Naive thymus-derived CD8-positive, alpha-beta T cell (primary cell): ENCODE results near the gene FOCAD. TPM values are rescaled to one million over a fixed set of nuclear protein-coding genes. Genes with fewer than 3 reads are reported as not detected.

Experiments used
- ATAC-seq, 2 donors: fragments of 150-1000 bp; cut with Tn5 transposase in 1 of 2; sonication (Bioruptor Pico), chemical (Tn5 transposase) in 1 of 2; 1 replicate in 1 of 2; 2 replicates in 1 of 2; pipeline ENCODE4 v1.10.0; 2021; ENCODE audit warnings: mild to moderate bottlenecking in 2 of 2, moderate library complexity in 2 of 2
- POLR2A ChIA-PET: fragments of 350-600 bp; sonication (Branson Sonifier 250); formaldehyde crosslinking; loops from one replicate; lab custom pipeline; 2021; ENCODE audit warnings: antibody characterized with exemption; lab: Charles Lee
- DNase-seq, 10 donors: peaks; one replicate each; pipeline versions ENCODE4 v3.0.0 to v3.0.0-alpha.2; 2020 to 2022
- H3K27ac Mint-ChIP-seq, 10 donors: one replicate each; pipeline ENCODE4 v1.8.0; 2020 to 2022; ENCODE audit warnings: mild to moderate bottlenecking in 10 of 10, mixed read lengths in 10 of 10, moderate library complexity in 4 of 10, inconsistent platforms in 1 of 10
- H3K27me3 Mint-ChIP-seq, 5 donors: one replicate each; pipeline ENCODE4 v1.8.0; 2021 to 2022; ENCODE audit warnings: mixed read lengths in 5 of 5
- H3K36me3 Mint-ChIP-seq, 3 donors: one replicate each; pipeline ENCODE4 v1.8.0; 2020 to 2022; ENCODE audit warnings: mixed read lengths in 3 of 3, mild to moderate bottlenecking in 2 of 3, inconsistent platforms in 1 of 3
- H3K4me1 Mint-ChIP-seq, 4 donors: one replicate each; pipeline ENCODE4 v1.8.0; 2021 to 2022; ENCODE audit warnings: mixed read lengths in 4 of 4
- H3K4me3 Mint-ChIP-seq, 10 donors: one replicate each; pipeline ENCODE4 v1.8.0; 2020 to 2022; ENCODE audit warnings: mild to moderate bottlenecking in 10 of 10, mixed read lengths in 10 of 10, moderate library complexity in 6 of 10, inconsistent platforms in 1 of 10
- H3K9me3 Mint-ChIP-seq, 9 donors: one replicate each; pipeline ENCODE4 v1.8.0; 2020 to 2022; ENCODE audit warnings: mixed read lengths in 9 of 9, mild to moderate bottlenecking in 3 of 9, inconsistent platforms in 1 of 9, moderate library complexity in 1 of 9
- microRNA-seq: library from miRNA; unstranded; fragments of <30 nt; microRNA quantifications from one replicate; pipeline ENCODE4 v1.2.0, GENCODE V29; 2022; ENCODE audit warnings: borderline microRNAs expressed
- polyA plus RNA-seq, 3 donors: library from polyadenylated mRNA; unstranded; fragments of 300-500 nt; fragmentation: Illumina TruSeq; gene quantifications; one replicate each; pipeline ENCODE4 v1.2.3, GENCODE V29; 2021
- total RNA-seq, 8 experiments: library from RNA in 2 of 8; stranded (reverse) in 2 of 8; gene quantifications; one replicate each; pipeline ENCODE4 v1.2.3 and lab custom pipeline; 2021 to 2026

Gene FOCAD
- total and polyA plus RNA-seq, 5 experiments from 2014 or later, result 12.5 to 16.1 (median 15.3) TPM

GRCh38 chr9:21028466-21028865, 344.4 kb downstream of the FOCAD start:
- H3K9me3 Mint-ChIP-seq, result peaks cover 0 to 4% (median 0%) of the 10 kb centered on the region in 9 donors
- no peak for ATAC-seq
- H3K27me3 Mint-ChIP-seq, result no peaks in the 10 kb centered on the region

GRCh38 chr9:21029661-21030060, 345.6 kb downstream of the FOCAD start:
- POLR2A ChIA-PET, result no interaction called here
- Mint-ChIP-seq H3K4me3 (no peak overlapping the region), H3K27me3 (no peaks in the 10 kb centered on the region), H3K27ac (no peak overlapping the region), H3K36me3 (peaks cover 0 to 25% (median 24%) of the 10 kb centered on the region in 3 donors), H3K4me1 (peaks cover 10 to 55% (median 38%) of the 10 kb centered on the region in 4 donors), H3K9me3 (no peaks in the 10 kb centered on the region)
- DNase-seq (no peak), ATAC-seq (no peak)

More at GRCh38 chr9:21028466-21028865, 344.4 kb downstream of the FOCAD start:
- no peak for DNase-seq
- H3K36me3 Mint-ChIP-seq, result peaks cover 0 to 36% (median 33%) of the 10 kb centered on the region in 3 donors
- peaks cover 10 to 58% (median 40%) of the 10 kb centered on the region in 4 donors for H3K4me1 Mint-ChIP-seq
- POLR2A ChIA-PET, result no interaction called here
- H3K27ac Mint-ChIP-seq, result peak overlapping the region in 6 of 10 donors; percentile 3 to 65 (median 34)
- peak overlapping the region in 1 of 10 donors; percentile 1 for H3K4me3 Mint-ChIP-seq

GRCh38 chr9:21030389-21031035, 346.5 kb downstream of the FOCAD start:
- POLR2A ChIA-PET, result interaction anchor here (0.6 to 1.5 kb wide), 10 partner anchors 9 to 408 kb away, joined by 3 to 9 read pairs (median 4); partner anchors contain the start of gene MLLT3
- peak; percentile 38 to 40 for ATAC-seq
- Mint-ChIP-seq H3K9me3 (no peaks in the 10 kb centered on the region), H3K4me3 (no peak overlapping the region), H3K36me3 (peaks cover 0 to 24% (median 21%) of the 10 kb centered on the region in 3 donors), H3K27ac (no peak overlapping the region), H3K27me3 (no peaks in the 10 kb centered on the region), H3K4me1 (peaks cover 10 to 54% (median 36%) of the 10 kb centered on the region in 4 donors)
- DNase-seq, result peak in 4 of 10 donors; percentile 3 to 37 (median 35)

GRCh38 chr9:21031091-21031807, 347.2 kb downstream of the FOCAD start, which contains the start of gene HACD4:
HACD4 (minus strand) TSS chr9:21031640; CDS start chr9:21031590, 50 bp downstream.
- peaks cover 0 to 16% (median 15%) of the 10 kb centered on the region in 3 donors for H3K36me3 Mint-ChIP-seq
- ATAC-seq, result peak; percentile 86 to 91
- no peaks in the 10 kb centered on the region for H3K27me3 Mint-ChIP-seq
- peak within 1 kb of the TSS in 7 of 10 donors; percentile 57 to 88 (median 79) for H3K4me3 Mint-ChIP-seq
- peak within 1 kb of the TSS in 8 of 10 donors; percentile 55 to 88 (median 81) for H3K27ac Mint-ChIP-seq
- POLR2A ChIA-PET, result interaction anchor here (0.8 to 1.5 kb wide), 9 partner anchors 8 to 409 kb away, joined by 3 to 6 read pairs (median 3); partner anchors contain the start of gene MLLT3
- peak; percentile 50 to 76 (median 64) for DNase-seq
- H3K9me3 Mint-ChIP-seq, result no peaks in the 10 kb centered on the region
- H3K4me1 Mint-ChIP-seq, result peaks cover 10 to 48% (median 29%) of the 10 kb centered on the region in 4 donors

- H3K4me3 Mint-ChIP-seq, result peak overlapping the region in 5 of 10 donors; percentile 74 to 88 (median 80)
- peaks cover 10 to 42% (median 24%) of the 10 kb centered on the region in 4 donors for H3K4me1 Mint-ChIP-seq
- peaks cover 0 to 11% (median 10%) of the 10 kb centered on the region in 3 donors for H3K36me3 Mint-ChIP-seq
- H3K27me3 Mint-ChIP-seq, result no peaks in the 10 kb centered on the region
- peak overlapping the region in 8 of 10 donors; percentile 55 to 87 (median 76) for H3K27ac Mint-ChIP-seq
- DNase-seq (no peak), ATAC-seq (no peak)
- no peaks in the 10 kb centered on the region for H3K9me3 Mint-ChIP-seq
- POLR2A ChIA-PET, result interaction anchor here (1.0 to 1.4 kb wide), 5 partner anchors 12 to 409 kb away, joined by 3 to 6 read pairs (median 4); partner anchors contain the start of gene MLLT3
Observed at GRCh38 chr9:21031808-21032183, 347.7 kb downstream of the FOCAD start.

GRCh38 chr9:21037278-21037677, 353.2 kb downstream of the FOCAD start:
- ATAC-seq, result no peak
- Mint-ChIP-seq H3K27ac (no peak overlapping the region), H3K4me3 (no peak overlapping the region), H3K36me3 (no peaks in the 10 kb centered on the region), H3K27me3 (no peaks in the 10 kb centered on the region), H3K9me3 (no peaks in the 10 kb centered on the region), H3K4me1 (peaks cover 12 to 24% (median 21%) of the 10 kb centered on the region in 4 donors)
- POLR2A ChIA-PET, result interaction anchor here (1.2 kb wide), 1 partner anchor 37 kb away, joined by 3 read pairs; no protein-coding TSS in a partner anchor
- no peak for DNase-seq

GRCh38 chr9:21039302-21039701, 355.2 kb downstream of the FOCAD start:
- no peak for ATAC-seq
- POLR2A ChIA-PET, result interaction anchor here (1.2 kb wide), 1 partner anchor 9 kb away, joined by 3 read pairs; no protein-coding TSS in a partner anchor
- Mint-ChIP-seq H3K27ac (peak overlapping the region in 9 of 10 donors; percentile 2 to 89 (median 32)), H3K9me3 (no peaks in the 10 kb centered on the region), H3K27me3 (no peaks in the 10 kb centered on the region), H3K4me3 (peak overlapping the region in 5 of 10 donors; percentile 0 to 56 (median 5)), H3K4me1 (peaks cover 6 to 9% (median 8%) of the 10 kb centered on the region in 4 donors), H3K36me3 (no peaks in the 10 kb centered on the region)
- DNase-seq, result no peak

GRCh38 chr9:21042466-21042865, 358.4 kb downstream of the FOCAD start:
- no peak for ATAC-seq
- no peak overlapping the region for H3K4me3 Mint-ChIP-seq
- POLR2A ChIA-PET, result no interaction called here
- DNase-seq, result no peak
- no peaks in the 10 kb centered on the region for H3K9me3 Mint-ChIP-seq
- H3K27ac Mint-ChIP-seq, result no peak overlapping the region
- H3K27me3 Mint-ChIP-seq, result peaks cover 0 to 2% (median 0%) of the 10 kb centered on the region in 5 donors
- H3K36me3 Mint-ChIP-seq, result peaks cover 0 to 2% (median 0%) of the 10 kb centered on the region in 3 donors
- peaks cover 8 to 14% (median 12%) of the 10 kb centered on the region in 4 donors for H3K4me1 Mint-ChIP-seq

- Mint-ChIP-seq H3K4me3 (no peak overlapping the region), H3K27ac (no peak overlapping the region), H3K36me3 (peaks cover 0 to 2% (median 0%) of the 10 kb centered on the region in 3 donors), H3K9me3 (no peaks in the 10 kb centered on the region), H3K27me3 (peaks cover 0 to 6% (median 0%) of the 10 kb centered on the region in 5 donors), H3K4me1 (peaks cover 12 to 14% (median 13%) of the 10 kb centered on the region in 4 donors)
- DNase-seq (no peak), ATAC-seq (no peak)
- POLR2A ChIA-PET, result no interaction called here
Observed at GRCh38 chr9:21043841-21044240, 359.8 kb downstream of the FOCAD start.

Small RNA genes lying within 50 kb of the gene (microRNA-seq; reads per million reads assigned to microRNA genes)
- 6.8 reads per million, percentile 19 among the genes with 10 or more reads in this experiment for gene MIR491

Other genes with a start within 250 kb of the FOCAD start
- 10 to 100 TPM; 64.7 to 73.0 TPM for gene MLLT3, start 61.8 kb upstream of the FOCAD start, total RNA-seq
- 10 to 100 TPM; 28.0 to 42.9 (median 39.0) TPM for gene MLLT3, start 61.8 kb upstream of the FOCAD start, polyA plus RNA-seq